Measurements from ENCODE around the gene UHRF2. TPM values are rescaled to one million over a fixed set of nuclear protein-coding genes. Genes with fewer than 3 reads are reported as not detected.

Gene UHRF2
- total RNA-seq, 1 experiment from 2014 or later: 39.0 TPM

- POLR2A ChIA-PET: no interaction called here
- Mint-ChIP-seq H3K27me3 (ENCODE audit: low read depth) (no peaks in the 10 kb centered on the region), H3K4me1 (no peaks in the 10 kb centered on the region), H3K27ac (no peak overlapping the region), H3K36me3 (peaks cover 68% of the 10 kb centered on the region), H3K4me3 (no peak overlapping the region), H3K9me3 (no peaks in the 10 kb centered on the region)
- DNase-seq (ENCODE audit: low spot score) (no peak), ATAC-seq (peak; percentile 76)
- CTCF ChIA-PET: interaction anchor here (0.5 to 1.0 kb wide), 4 partner anchors 21 to 67 kb away, joined by 3 to 4 read pairs (median 4); no protein-coding TSS in a partner anchor
- TF ChIP-seq ZNF138 (CRISPR knock-in tag; conservative IDR thresholded peaks at IDR 0.05) (no peak), E2F1 (CRISPR knock-in tag; IDR thresholded peaks at IDR 0.05) (no peak), ZNF219 (CRISPR knock-in tag; IDR thresholded peaks at IDR 0.05; ENCODE audit: borderline replicate concordance) (no peak)
- TF ChIP-seq, protein P1, sequence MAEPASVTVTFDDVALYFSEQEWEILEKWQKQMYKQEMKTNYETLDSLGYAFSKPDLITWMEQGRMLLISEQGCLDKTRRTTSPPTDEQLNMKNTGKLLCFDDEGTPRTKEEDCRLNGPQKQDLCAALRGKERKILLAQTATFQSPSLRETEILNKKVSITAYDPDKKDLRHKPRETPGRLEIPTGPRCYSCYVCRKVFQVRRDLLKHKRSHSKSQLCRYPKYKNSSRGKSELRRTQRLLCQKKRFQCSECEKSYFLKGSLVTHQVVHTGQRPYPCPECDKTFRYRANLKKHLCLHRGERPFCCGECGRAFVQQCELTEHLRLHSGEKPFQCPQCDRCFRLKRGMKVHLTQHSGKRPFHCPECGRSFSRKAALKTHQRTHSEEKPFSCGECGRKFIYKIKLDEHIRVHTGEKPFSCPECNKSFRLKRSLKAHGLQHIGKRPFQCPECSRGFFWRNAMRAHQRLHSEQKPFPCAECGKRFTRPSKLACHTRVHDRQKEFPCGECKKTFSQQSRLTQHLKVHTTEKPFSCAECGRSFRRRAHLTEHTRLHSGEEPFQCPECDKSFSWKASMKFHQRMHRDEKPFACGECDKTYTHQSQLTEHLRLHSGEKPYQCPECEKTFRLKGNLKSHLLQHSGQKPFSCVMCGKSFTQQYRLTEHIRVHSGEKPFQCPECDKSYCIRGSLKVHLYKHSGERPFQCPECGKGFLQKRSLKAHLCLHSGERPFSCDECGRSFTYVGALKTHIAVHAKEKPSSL (CRISPR knock-in tag; conservative IDR thresholded peaks at IDR 0.05): no peak
- TF ChIP-seq, protein P2, sequence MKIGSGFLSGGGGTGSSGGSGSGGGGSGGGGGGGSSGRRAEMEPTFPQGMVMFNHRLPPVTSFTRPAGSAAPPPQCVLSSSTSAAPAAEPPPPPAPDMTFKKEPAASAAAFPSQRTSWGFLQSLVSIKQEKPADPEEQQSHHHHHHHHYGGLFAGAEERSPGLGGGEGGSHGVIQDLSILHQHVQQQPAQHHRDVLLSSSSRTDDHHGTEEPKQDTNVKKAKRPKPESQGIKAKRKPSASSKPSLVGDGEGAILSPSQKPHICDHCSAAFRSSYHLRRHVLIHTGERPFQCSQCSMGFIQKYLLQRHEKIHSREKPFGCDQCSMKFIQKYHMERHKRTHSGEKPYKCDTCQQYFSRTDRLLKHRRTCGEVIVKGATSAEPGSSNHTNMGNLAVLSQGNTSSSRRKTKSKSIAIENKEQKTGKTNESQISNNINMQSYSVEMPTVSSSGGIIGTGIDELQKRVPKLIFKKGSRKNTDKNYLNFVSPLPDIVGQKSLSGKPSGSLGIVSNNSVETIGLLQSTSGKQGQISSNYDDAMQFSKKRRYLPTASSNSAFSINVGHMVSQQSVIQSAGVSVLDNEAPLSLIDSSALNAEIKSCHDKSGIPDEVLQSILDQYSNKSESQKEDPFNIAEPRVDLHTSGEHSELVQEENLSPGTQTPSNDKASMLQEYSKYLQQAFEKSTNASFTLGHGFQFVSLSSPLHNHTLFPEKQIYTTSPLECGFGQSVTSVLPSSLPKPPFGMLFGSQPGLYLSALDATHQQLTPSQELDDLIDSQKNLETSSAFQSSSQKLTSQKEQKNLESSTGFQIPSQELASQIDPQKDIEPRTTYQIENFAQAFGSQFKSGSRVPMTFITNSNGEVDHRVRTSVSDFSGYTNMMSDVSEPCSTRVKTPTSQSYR (CRISPR knock-in tag; IDR thresholded peaks at IDR 0.05): no peak
These were observed 139.0 kb downstream of the UHRF2 start for GRCh38 chr9:6552033-6552432.

GRCh38 chr9:6552498-6553121 lies 139.6 kb downstream of the UHRF2 start:
- no peak overlapping the region for H3K27ac Mint-ChIP-seq
- DNase-seq (ENCODE audit: low spot score) (no peak), ATAC-seq (no peak)
- peaks cover under 1% of the 10 kb centered on the region; the same call in 1 of the 2 replicates for H3K4me1 Mint-ChIP-seq
- POLR2A ChIA-PET: no interaction called here
- CTCF ChIA-PET: interaction anchor here (0.5 to 1.0 kb wide), 5 partner anchors 20 to 66 kb away, joined by 3 to 4 read pairs (median 4); no protein-coding TSS in a partner anchor
- H3K9me3 Mint-ChIP-seq: no peaks in the 10 kb centered on the region
- H3K4me3 Mint-ChIP-seq: no peak overlapping the region
- H3K27me3 Mint-ChIP-seq (ENCODE audit: low read depth): no peaks in the 10 kb centered on the region
- peaks cover 71% of the 10 kb centered on the region for H3K36me3 Mint-ChIP-seq
- TF ChIP-seq IRF2 (CRISPR knock-in tag; IDR thresholded peaks at IDR 0.05; ENCODE audit: borderline replicate concordance, low read depth) (no peak), ETV6 (CRISPR knock-in tag; IDR thresholded peaks at IDR 0.05) (no peak), ZSCAN18 (CRISPR knock-in tag; IDR thresholded peaks at IDR 0.05) (no peak), GABPB1 (CRISPR knock-in tag; IDR thresholded peaks at IDR 0.05) (no peak), E2F5 (CRISPR knock-in tag; IDR thresholded peaks at IDR 0.05) (no peak), E2F4 (CRISPR knock-in tag; IDR thresholded peaks at IDR 0.05; ENCODE audit: borderline replicate concordance, low read depth) (no peak), MLX (CRISPR knock-in tag; IDR thresholded peaks at IDR 0.05) (no peak)
- TF ChIP-seq, protein P3, sequence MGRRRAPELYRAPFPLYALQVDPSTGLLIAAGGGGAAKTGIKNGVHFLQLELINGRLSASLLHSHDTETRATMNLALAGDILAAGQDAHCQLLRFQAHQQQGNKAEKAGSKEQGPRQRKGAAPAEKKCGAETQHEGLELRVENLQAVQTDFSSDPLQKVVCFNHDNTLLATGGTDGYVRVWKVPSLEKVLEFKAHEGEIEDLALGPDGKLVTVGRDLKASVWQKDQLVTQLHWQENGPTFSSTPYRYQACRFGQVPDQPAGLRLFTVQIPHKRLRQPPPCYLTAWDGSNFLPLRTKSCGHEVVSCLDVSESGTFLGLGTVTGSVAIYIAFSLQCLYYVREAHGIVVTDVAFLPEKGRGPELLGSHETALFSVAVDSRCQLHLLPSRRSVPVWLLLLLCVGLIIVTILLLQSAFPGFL (CRISPR knock-in tag; IDR thresholded peaks at IDR 0.05; ENCODE audit: borderline replicate concordance): no peak
- TF ChIP-seq, protein P4, sequence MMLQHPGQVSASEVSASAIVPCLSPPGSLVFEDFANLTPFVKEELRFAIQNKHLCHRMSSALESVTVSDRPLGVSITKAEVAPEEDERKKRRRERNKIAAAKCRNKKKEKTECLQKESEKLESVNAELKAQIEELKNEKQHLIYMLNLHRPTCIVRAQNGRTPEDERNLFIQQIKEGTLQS (CRISPR knock-in tag; conservative IDR thresholded peaks at IDR 0.05): no peak
